GM23338 (cell line): Measurements from ENCODE around the gene LRP1B. TPM values are rescaled to one million over a fixed set of nuclear protein-coding genes. Genes with fewer than 3 reads are reported as not detected.

Source experiments
- ATAC-seq: fragments of 200-7000 bp; cut with Tn5 transposase; 3 replicates; pipeline ENCODE4 v1.9.1; 2020
- DNase-seq: peaks from one replicate; pipeline ENCODE4 v3.0.0-alpha.2; 2015; ENCODE audit warnings: low spot score
- H2AFZ ChIP-seq: fragments of 200-600 bp; sonication (generic); 2 replicates; pipeline ENCODE4 v1.8.0; 2016; ENCODE audit warnings: antibody characterized with exemption, mild to moderate bottlenecking, moderate library complexity
- H3F3A ChIP-seq: fragments of 200-600 bp; sonication (generic); replicated peaks from 2 replicates; pipeline ENCODE4 v1.8.0; 2017; ENCODE audit warnings: antibody characterized with exemption, mixed run types, low read depth
- H3K27ac ChIP-seq: fragments of 200-600 bp; sonication (generic); 2 replicates; pipeline ENCODE4 v1.6.1; 2016; ENCODE audit warnings: low read depth
- H3K27me3 ChIP-seq: fragments of 200-600 bp; sonication (generic); 2 replicates; pipeline ENCODE4 v1.8.0; 2016; ENCODE audit warnings: mild to moderate bottlenecking, mixed run types, moderate library complexity; ENCODE audit not compliant: insufficient read depth
- H3K36me3 ChIP-seq: fragments of 200-600 bp; sonication (generic); 2 replicates; pipeline ENCODE4 v1.8.0; 2016; ENCODE audit warnings: mild to moderate bottlenecking; ENCODE audit not compliant: insufficient read depth
- H3K4me1 ChIP-seq: fragments of 200-600 bp; sonication (generic); 2 replicates; pipeline ENCODE4 v1.8.0; 2016; ENCODE audit warnings: mild to moderate bottlenecking, moderate library complexity; ENCODE audit not compliant: insufficient read depth
- H3K4me2 ChIP-seq: fragments of 200-600 bp; sonication (generic); 2 replicates; pipeline ENCODE4 v1.7.1; 2017; ENCODE audit warnings: mixed run types
- H3K4me3 ChIP-seq: fragments of 200-600 bp; sonication (generic); 2 replicates; pipeline ENCODE4 v1.6.1; 2016; ENCODE audit warnings: mixed run types
- H3K79me2 ChIP-seq: fragments of 200-600 bp; sonication (generic); replicated peaks from 2 replicates; pipeline ENCODE4 v1.8.0; 2017; ENCODE audit warnings: mild to moderate bottlenecking; ENCODE audit not compliant: insufficient read depth
- H3K9me2 ChIP-seq: fragments of 200-600 bp; sonication (generic); 2 replicates; pipeline ENCODE4 v1.8.0; 2017; ENCODE audit not compliant: insufficient read depth
- H4K20me1 ChIP-seq: fragments of 200-600 bp; sonication (generic); replicated peaks from 2 replicates; pipeline ENCODE4 v1.8.0; 2017; ENCODE audit warnings: mild to moderate bottlenecking; ENCODE audit not compliant: insufficient read depth
- H3K27ac Mint-ChIP-seq: 2 replicates; pipeline ENCODE4 v1.8.0; 2020; ENCODE audit warnings: inconsistent platforms, mild to moderate bottlenecking, moderate library complexity, mixed read lengths
- H3K27me3 Mint-ChIP-seq: 3 replicates; pipeline ENCODE4 v1.8.0; 2022; ENCODE audit warnings: low read depth, mild to moderate bottlenecking, moderate library complexity, mixed read lengths, inconsistent platforms; ENCODE audit not compliant: insufficient read depth, poor library complexity
- H3K36me3 Mint-ChIP-seq: 3 replicates; pipeline ENCODE4 v1.8.0; 2021; ENCODE audit warnings: low read depth, mild to moderate bottlenecking, inconsistent platforms, moderate library complexity, mixed read lengths
- H3K4me1 Mint-ChIP-seq: 3 replicates; pipeline ENCODE4 v1.8.0; 2020; ENCODE audit warnings: mild to moderate bottlenecking, inconsistent platforms, mixed read lengths
- H3K4me3 Mint-ChIP-seq: 3 replicates; pipeline ENCODE4 v1.8.0; 2021; ENCODE audit warnings: moderate library complexity, mild to moderate bottlenecking, inconsistent platforms, mixed read lengths
- H3K9me3 Mint-ChIP-seq: 3 replicates; pipeline ENCODE4 v1.8.0; 2020; ENCODE audit warnings: moderate library complexity, mild to moderate bottlenecking, inconsistent platforms, mixed read lengths
- EZH2 ChIP-seq: fragments of 200-600 bp; sonication (generic); IDR thresholded peaks from one replicate; pipeline ENCODE4 v1.8.0; 2017; ENCODE audit warnings: antibody characterized with exemption, mild to moderate bottlenecking, low read depth; ENCODE audit not compliant: unreplicated experiment
- JUNB ChIP-seq: IDR thresholded peaks from one replicate; pipeline ENCODE4 v1.6.1; 2016; ENCODE audit warnings: antibody characterized with exemption; ENCODE audit not compliant: unreplicated experiment
- NANOG ChIP-seq: IDR thresholded peaks from 2 replicates; pipeline ENCODE4 v1.6.1; 2016; ENCODE audit warnings: antibody characterized with exemption, borderline replicate concordance
- POLR2AphosphoS5 ChIP-seq: IDR thresholded peaks from 2 replicates; pipeline ENCODE4 v1.6.1; 2016; ENCODE audit warnings: antibody characterized with exemption, low read depth
- ZNF114 ChIP-seq: fragments of 250-450 bp; sonication (Bioruptor Pico); IDR thresholded peaks from 2 replicates; pipeline ENCODE4 v1.5.0; 2020; ENCODE audit warnings: mild to moderate bottlenecking, moderate library complexity
- ZNF331 ChIP-seq: fragments of 250-450 bp; sonication (Bioruptor Pico); IDR thresholded peaks from 2 replicates; pipeline ENCODE4 v1.5.0; 2020; ENCODE audit warnings: low read depth, mild to moderate bottlenecking, moderate library complexity
- polyA plus RNA-seq: library from polyadenylated mRNA; unstranded; fragments of >200 nt; fragmentation: Nextera tagmentation; extraction: Ambion mirVana; gene quantifications from 2 replicates; pipeline ENCODE4 v1.2.1, GENCODE V29; 2016
- total RNA-seq: library from RNA; depleted of rRNA; stranded (reverse); fragments of >200 nt; shearing (Covaris generic); gene quantifications from 2 replicates; pipeline ENCODE4 v1.2.3, GENCODE V29; 2014
- TF ChIP-seq, protein P1 (sequence below), 2 experiments: fragments of 200-600 bp in 1 of 2; sonication (generic) in 1 of 2; conservative IDR thresholded peaks; 2 replicates each; pipeline versions ENCODE4 v1.5.1 to v1.6.1; 2016 to 2017; ENCODE audit warnings: antibody characterized with exemption in 2 of 2, low read depth in 2 of 2, mild to moderate bottlenecking in 2 of 2, moderate library complexity in 1 of 2
- TF ChIP-seq, protein P2 (sequence below): fragments of 250-450 bp; sonication (Bioruptor Pico); IDR thresholded peaks from 2 replicates; pipeline ENCODE4 v1.5.0; 2020; ENCODE audit warnings: mild to moderate bottlenecking, moderate library complexity
- TF ChIP-seq, protein P3 (sequence below): IDR thresholded peaks from one replicate; pipeline ENCODE4 v1.6.1; 2018; ENCODE audit warnings: antibody characterized with exemption; ENCODE audit not compliant: unreplicated experiment

Gene LRP1B
- total and polyA plus RNA-seq, 2 experiments from 2014 or later = 0.15 to 0.97 TPM

DNA sequence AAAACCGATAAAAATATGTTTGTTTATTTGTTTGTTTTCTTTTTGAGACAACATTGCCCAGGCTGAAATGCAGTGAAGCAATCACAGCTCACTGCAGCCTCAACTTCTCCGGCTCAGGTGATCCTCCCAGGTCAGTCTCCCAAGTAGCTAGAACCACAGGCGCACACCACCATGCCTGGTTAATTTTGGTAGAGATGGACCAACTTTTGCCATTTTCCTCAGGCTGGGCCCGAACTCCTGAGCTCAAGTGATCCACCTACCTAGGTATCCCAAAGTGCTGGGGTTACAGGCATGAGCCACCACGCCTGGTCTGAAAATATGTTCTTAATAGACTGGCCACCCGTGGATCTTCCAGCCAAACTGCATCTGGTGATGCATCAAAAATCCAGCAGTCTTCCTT is 1867.9 kb downstream of the LRP1B start:
- Mint-ChIP-seq H3K27ac (no peak overlapping the region), H3K9me3 (no peaks in the 10 kb centered on the region), H3K4me1 (no peaks in the 10 kb centered on the region), H3K27me3 (peaks cover 2% of the 10 kb centered on the region), H3K36me3 (no peaks in the 10 kb centered on the region), H3K4me3 (no peak overlapping the region)
- Histone ChIP-seq H3K4me1 (no peaks in the 10 kb centered on the region), H3K4me3 (no peak overlapping the region), H2AFZ (no peak overlapping the region), H3K79me2 (no peaks in the 10 kb centered on the region), H3K36me3 (no peaks in the 10 kb centered on the region), H3K4me2 (no peak overlapping the region), H3K27me3 (no peaks in the 10 kb centered on the region), H3K9me2 (no peaks in the 10 kb centered on the region), H4K20me1 (no peaks in the 10 kb centered on the region), H3K27ac (no peak overlapping the region), H3F3A (no peaks in the 10 kb centered on the region)
- TF ChIP-seq POLR2AphosphoS5 (no peak), NANOG (no peak), JUNB (no peak), ZNF114 (CRISPR knock-in tag) (no peak), ZNF331 (CRISPR knock-in tag) (no peak), EZH2 (no peak)
- TF ChIP-seq, protein P1, sequence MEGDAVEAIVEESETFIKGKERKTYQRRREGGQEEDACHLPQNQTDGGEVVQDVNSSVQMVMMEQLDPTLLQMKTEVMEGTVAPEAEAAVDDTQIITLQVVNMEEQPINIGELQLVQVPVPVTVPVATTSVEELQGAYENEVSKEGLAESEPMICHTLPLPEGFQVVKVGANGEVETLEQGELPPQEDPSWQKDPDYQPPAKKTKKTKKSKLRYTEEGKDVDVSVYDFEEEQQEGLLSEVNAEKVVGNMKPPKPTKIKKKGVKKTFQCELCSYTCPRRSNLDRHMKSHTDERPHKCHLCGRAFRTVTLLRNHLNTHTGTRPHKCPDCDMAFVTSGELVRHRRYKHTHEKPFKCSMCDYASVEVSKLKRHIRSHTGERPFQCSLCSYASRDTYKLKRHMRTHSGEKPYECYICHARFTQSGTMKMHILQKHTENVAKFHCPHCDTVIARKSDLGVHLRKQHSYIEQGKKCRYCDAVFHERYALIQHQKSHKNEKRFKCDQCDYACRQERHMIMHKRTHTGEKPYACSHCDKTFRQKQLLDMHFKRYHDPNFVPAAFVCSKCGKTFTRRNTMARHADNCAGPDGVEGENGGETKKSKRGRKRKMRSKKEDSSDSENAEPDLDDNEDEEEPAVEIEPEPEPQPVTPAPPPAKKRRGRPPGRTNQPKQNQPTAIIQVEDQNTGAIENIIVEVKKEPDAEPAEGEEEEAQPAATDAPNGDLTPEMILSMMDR (conservative IDR thresholded peaks at IDR 0.05; ENCODE audit: low read depth in 2 of 2) = no peak
- TF ChIP-seq, protein P2, sequence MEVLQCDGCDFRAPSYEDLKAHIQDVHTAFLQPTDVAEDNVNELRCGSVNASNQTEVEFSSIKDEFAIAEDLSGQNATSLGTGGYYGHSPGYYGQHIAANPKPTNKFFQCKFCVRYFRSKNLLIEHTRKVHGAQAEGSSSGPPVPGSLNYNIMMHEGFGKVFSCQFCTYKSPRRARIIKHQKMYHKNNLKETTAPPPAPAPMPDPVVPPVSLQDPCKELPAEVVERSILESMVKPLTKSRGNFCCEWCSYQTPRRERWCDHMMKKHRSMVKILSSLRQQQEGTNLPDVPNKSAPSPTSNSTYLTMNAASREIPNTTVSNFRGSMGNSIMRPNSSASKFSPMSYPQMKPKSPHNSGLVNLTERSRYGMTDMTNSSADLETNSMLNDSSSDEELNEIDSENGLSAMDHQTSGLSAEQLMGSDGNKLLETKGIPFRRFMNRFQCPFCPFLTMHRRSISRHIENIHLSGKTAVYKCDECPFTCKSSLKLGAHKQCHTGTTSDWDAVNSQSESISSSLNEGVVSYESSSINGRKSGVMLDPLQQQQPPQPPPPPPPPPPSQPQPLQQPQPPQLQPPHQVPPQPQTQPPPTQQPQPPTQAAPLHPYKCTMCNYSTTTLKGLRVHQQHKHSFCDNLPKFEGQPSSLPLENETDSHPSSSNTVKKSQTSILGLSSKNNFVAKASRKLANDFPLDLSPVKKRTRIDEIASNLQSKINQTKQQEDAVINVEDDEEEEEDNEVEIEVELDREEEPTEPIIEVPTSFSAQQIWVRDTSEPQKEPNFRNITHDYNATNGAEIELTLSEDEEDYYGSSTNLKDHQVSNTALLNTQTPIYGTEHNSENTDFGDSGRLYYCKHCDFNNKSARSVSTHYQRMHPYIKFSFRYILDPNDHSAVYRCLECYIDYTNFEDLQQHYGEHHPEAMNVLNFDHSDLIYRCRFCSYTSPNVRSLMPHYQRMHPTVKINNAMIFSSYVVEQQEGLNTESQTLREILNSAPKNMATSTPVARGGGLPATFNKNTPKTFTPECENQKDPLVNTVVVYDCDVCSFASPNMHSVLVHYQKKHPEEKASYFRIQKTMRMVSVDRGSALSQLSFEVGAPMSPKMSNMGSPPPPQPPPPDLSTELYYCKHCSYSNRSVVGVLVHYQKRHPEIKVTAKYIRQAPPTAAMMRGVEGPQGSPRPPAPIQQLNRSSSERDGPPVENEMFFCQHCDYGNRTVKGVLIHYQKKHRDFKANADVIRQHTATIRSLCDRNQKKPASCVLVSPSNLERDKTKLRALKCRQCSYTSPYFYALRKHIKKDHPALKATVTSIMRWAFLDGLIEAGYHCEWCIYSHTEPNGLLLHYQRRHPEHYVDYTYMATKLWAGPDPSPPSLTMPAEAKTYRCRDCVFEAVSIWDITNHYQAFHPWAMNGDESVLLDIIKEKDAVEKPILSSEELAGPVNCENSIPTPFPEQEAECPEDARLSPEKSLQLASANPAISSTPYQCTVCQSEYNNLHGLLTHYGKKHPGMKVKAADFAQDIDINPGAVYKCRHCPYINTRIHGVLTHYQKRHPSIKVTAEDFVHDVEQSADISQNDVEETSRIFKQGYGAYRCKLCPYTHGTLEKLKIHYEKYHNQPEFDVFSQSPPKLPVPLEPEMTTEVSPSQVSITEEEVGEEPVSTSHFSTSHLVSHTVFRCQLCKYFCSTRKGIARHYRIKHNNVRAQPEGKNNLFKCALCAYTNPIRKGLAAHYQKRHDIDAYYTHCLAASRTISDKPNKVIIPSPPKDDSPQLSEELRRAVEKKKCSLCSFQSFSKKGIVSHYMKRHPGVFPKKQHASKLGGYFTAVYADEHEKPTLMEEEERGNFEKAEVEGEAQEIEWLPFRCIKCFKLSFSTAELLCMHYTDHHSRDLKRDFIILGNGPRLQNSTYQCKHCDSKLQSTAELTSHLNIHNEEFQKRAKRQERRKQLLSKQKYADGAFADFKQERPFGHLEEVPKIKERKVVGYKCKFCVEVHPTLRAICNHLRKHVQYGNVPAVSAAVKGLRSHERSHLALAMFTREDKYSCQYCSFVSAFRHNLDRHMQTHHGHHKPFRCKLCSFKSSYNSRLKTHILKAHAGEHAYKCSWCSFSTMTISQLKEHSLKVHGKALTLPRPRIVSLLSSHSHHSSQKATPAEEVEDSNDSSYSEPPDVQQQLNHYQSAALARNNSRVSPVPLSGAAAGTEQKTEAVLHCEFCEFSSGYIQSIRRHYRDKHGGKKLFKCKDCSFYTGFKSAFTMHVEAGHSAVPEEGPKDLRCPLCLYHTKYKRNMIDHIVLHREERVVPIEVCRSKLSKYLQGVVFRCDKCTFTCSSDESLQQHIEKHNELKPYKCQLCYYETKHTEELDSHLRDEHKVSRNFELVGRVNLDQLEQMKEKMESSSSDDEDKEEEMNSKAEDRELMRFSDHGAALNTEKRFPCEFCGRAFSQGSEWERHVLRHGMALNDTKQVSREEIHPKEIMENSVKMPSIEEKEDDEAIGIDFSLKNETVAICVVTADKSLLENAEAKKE (CRISPR knock-in tag) = no peak
- TF ChIP-seq, protein P3, sequence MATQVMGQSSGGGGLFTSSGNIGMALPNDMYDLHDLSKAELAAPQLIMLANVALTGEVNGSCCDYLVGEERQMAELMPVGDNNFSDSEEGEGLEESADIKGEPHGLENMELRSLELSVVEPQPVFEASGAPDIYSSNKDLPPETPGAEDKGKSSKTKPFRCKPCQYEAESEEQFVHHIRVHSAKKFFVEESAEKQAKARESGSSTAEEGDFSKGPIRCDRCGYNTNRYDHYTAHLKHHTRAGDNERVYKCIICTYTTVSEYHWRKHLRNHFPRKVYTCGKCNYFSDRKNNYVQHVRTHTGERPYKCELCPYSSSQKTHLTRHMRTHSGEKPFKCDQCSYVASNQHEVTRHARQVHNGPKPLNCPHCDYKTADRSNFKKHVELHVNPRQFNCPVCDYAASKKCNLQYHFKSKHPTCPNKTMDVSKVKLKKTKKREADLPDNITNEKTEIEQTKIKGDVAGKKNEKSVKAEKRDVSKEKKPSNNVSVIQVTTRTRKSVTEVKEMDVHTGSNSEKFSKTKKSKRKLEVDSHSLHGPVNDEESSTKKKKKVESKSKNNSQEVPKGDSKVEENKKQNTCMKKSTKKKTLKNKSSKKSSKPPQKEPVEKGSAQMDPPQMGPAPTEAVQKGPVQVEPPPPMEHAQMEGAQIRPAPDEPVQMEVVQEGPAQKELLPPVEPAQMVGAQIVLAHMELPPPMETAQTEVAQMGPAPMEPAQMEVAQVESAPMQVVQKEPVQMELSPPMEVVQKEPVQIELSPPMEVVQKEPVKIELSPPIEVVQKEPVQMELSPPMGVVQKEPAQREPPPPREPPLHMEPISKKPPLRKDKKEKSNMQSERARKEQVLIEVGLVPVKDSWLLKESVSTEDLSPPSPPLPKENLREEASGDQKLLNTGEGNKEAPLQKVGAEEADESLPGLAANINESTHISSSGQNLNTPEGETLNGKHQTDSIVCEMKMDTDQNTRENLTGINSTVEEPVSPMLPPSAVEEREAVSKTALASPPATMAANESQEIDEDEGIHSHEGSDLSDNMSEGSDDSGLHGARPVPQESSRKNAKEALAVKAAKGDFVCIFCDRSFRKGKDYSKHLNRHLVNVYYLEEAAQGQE = no peak
- no peak for DNase-seq
- ATAC-seq = no peak
